Naive B cell (primary cell): ENCODE measurements around the gene CLRN2. TPM values are rescaled to one million over a fixed set of nuclear protein-coding genes. Genes with fewer than 3 reads are reported as not detected.
A peak's percentile ranks its signal among the peaks of the same experiment; 100 is the strongest.
"Not testable (repeated sequence)": the region's sequence is repeated elsewhere in the genome, so short reads cannot be mapped to it uniquely, and the experiment has no call there.

Source experiments
- ATAC-seq, 2 donors: fragments of 150-1000 bp; cut with Tn5 transposase; 2 replicates each; pipeline ENCODE4 v1.10.0; 2021; ENCODE audit warnings: low read depth in 2 of 2, mild to moderate bottlenecking in 2 of 2, moderate library complexity in 2 of 2
- DNase-seq: peaks from one replicate; pipeline ENCODE4 v3.0.0; 2022
- H3K27ac Mint-ChIP-seq, 6 donors: one replicate each; pipeline ENCODE4 v1.8.0; 2020 to 2022; ENCODE audit warnings: mild to moderate bottlenecking in 6 of 6, mixed read lengths in 6 of 6, moderate library complexity in 5 of 6, inconsistent platforms in 2 of 6
- H3K27me3 Mint-ChIP-seq, 3 donors: one replicate each; pipeline ENCODE4 v1.8.0; 2021 to 2022; ENCODE audit warnings: mixed read lengths in 3 of 3, mild to moderate bottlenecking in 1 of 3
- H3K36me3 Mint-ChIP-seq, 2 donors: one replicate each; pipeline ENCODE4 v1.8.0; 2020 to 2022; ENCODE audit warnings: mixed read lengths in 2 of 2, inconsistent platforms in 1 of 2, mild to moderate bottlenecking in 1 of 2
- H3K4me1 Mint-ChIP-seq, 3 donors: one replicate each; pipeline ENCODE4 v1.8.0; 2020 to 2022; ENCODE audit warnings: mixed read lengths in 3 of 3, inconsistent platforms in 1 of 3, mild to moderate bottlenecking in 1 of 3, moderate library complexity in 1 of 3
- H3K4me3 Mint-ChIP-seq, 8 donors: one replicate each; pipeline ENCODE4 v1.8.0; 2020 to 2022; ENCODE audit warnings: mild to moderate bottlenecking in 8 of 8, mixed read lengths in 8 of 8, moderate library complexity in 8 of 8, inconsistent platforms in 2 of 8
- H3K9me3 Mint-ChIP-seq, 7 donors: one replicate each; pipeline ENCODE4 v1.8.0; 2020 to 2022; ENCODE audit warnings: mixed read lengths in 7 of 7, mild to moderate bottlenecking in 5 of 7, inconsistent platforms in 2 of 7, moderate library complexity in 1 of 7
- polyA plus RNA-seq, 6 donors: library from polyadenylated mRNA; unstranded; fragments of 300-500 nt; fragmentation: Illumina TruSeq; gene quantifications; one replicate each; pipeline ENCODE4 v1.2.3, GENCODE V29; 2021; ENCODE audit warnings: low read depth in 6 of 6

CLRN2 gene
- polyA plus RNA-seq, 6 donors from 2014 or later: not detected

GRCh38 chr4:17558941-17559708, 44.2 kb downstream of the CLRN2 start:
- H3K4me3 Mint-ChIP-seq: no peak overlapping the region
- no peak for ATAC-seq
- no peaks in the 10 kb centered on the region for H3K36me3 Mint-ChIP-seq
- H3K27me3 Mint-ChIP-seq: peaks cover 9 to 33% (median 20%) of the 10 kb centered on the region in 3 donors
- H3K9me3 Mint-ChIP-seq: no peaks in the 10 kb centered on the region
- no peaks in the 10 kb centered on the region for H3K4me1 Mint-ChIP-seq
- H3K27ac Mint-ChIP-seq: no peak overlapping the region
- no peak for DNase-seq

GRCh38 chr4:17559709-17560048, 44.7 kb downstream of the CLRN2 start:
- no peak overlapping the region for H3K27ac Mint-ChIP-seq
- DNase-seq (no peak), ATAC-seq (no peak)
- H3K36me3 Mint-ChIP-seq: no peaks in the 10 kb centered on the region
- H3K27me3 Mint-ChIP-seq: peaks cover 7 to 31% (median 17%) of the 10 kb centered on the region in 3 donors
- no peaks in the 10 kb centered on the region for H3K4me1 Mint-ChIP-seq
- no peak overlapping the region for H3K4me3 Mint-ChIP-seq
- no peaks in the 10 kb centered on the region for H3K9me3 Mint-ChIP-seq

- ATAC-seq (no peak), DNase-seq (no peak)
- no peaks in the 10 kb centered on the region for H3K4me1 Mint-ChIP-seq
- no peaks in the 10 kb centered on the region for H3K36me3 Mint-ChIP-seq
- H3K9me3 Mint-ChIP-seq: no peaks in the 10 kb centered on the region
- no peak overlapping the region for H3K4me3 Mint-ChIP-seq
- peaks cover 2 to 27% (median 12%) of the 10 kb centered on the region in 3 donors for H3K27me3 Mint-ChIP-seq
- H3K27ac Mint-ChIP-seq: no peak overlapping the region
Measured at GRCh38 chr4:17560065-17560673, 45.2 kb downstream of the CLRN2 start.

- no peak for ATAC-seq
- Mint-ChIP-seq H3K4me1 (no peaks in the 10 kb centered on the region), H3K4me3 (no peak overlapping the region), H3K9me3 (no peaks in the 10 kb centered on the region), H3K27ac (no peak overlapping the region), H3K36me3 (no peaks in the 10 kb centered on the region), H3K27me3 (peaks cover 0 to 20% (median 5%) of the 10 kb centered on the region in 3 donors)
- DNase-seq: no peak
Measured at GRCh38 chr4:17561195-17561909, 46.4 kb downstream of the CLRN2 start.

GRCh38 chr4:17562157-17562556, 47.2 kb downstream of the CLRN2 start:
- no peaks in the 10 kb centered on the region for H3K9me3 Mint-ChIP-seq
- H3K4me3 Mint-ChIP-seq: no peak overlapping the region
- DNase-seq: no peak
- no peaks in the 10 kb centered on the region for H3K4me1 Mint-ChIP-seq
- H3K27ac Mint-ChIP-seq: no peak overlapping the region
- no peak for ATAC-seq
- H3K27me3 Mint-ChIP-seq: peaks cover 0 to 16% (median 5%) of the 10 kb centered on the region in 3 donors
- H3K36me3 Mint-ChIP-seq: no peaks in the 10 kb centered on the region

- H3K4me1 Mint-ChIP-seq: no peaks in the 10 kb centered on the region
- no peak for DNase-seq
- no peak overlapping the region for H3K4me3 Mint-ChIP-seq
- no peaks in the 10 kb centered on the region for H3K36me3 Mint-ChIP-seq
- peaks cover 0 to 2% (median 0%) of the 10 kb centered on the region in 7 donors for H3K9me3 Mint-ChIP-seq
- no peak overlapping the region for H3K27ac Mint-ChIP-seq
- H3K27me3 Mint-ChIP-seq: peaks cover 0 to 23% (median 0%) of the 10 kb centered on the region in 3 donors
- no peak for ATAC-seq
Measured at GRCh38 chr4:17565846-17566245, 50.9 kb downstream of the CLRN2 start.

- DNase-seq: no peak
- Mint-ChIP-seq H3K9me3 (peaks cover 0 to 2% (median 0%) of the 10 kb centered on the region in 7 donors), H3K4me3 (no peak overlapping the region), H3K4me1 (no peaks in the 10 kb centered on the region), H3K27ac (no peak overlapping the region), H3K36me3 (no peaks in the 10 kb centered on the region), H3K27me3 (peaks cover 0 to 17% (median 0%) of the 10 kb centered on the region in 3 donors)
- no peak for ATAC-seq
Measured at GRCh38 chr4:17567271-17567670, 52.3 kb downstream of the CLRN2 start.

- peak overlapping the region in 1 of 6 donors; percentile 42 for H3K27ac Mint-ChIP-seq
- peaks cover 16 to 24% (median 23%) of the 10 kb centered on the region in 3 donors for H3K4me1 Mint-ChIP-seq
- peak overlapping the region in 3 of 8 donors; percentile 33 to 41 (median 37) for H3K4me3 Mint-ChIP-seq
- H3K36me3 Mint-ChIP-seq: no peaks in the 10 kb centered on the region
- H3K27me3 Mint-ChIP-seq: no peaks in the 10 kb centered on the region
- no peak for ATAC-seq
- no peak for DNase-seq
- H3K9me3 Mint-ChIP-seq: no peaks in the 10 kb centered on the region
Measured at GRCh38 chr4:17574206-17574605, 59.2 kb downstream of the CLRN2 start.

- not testable (repeated sequence) for H3K27ac Mint-ChIP-seq, ATAC-seq, H3K36me3 Mint-ChIP-seq, H3K27me3 Mint-ChIP-seq, DNase-seq, H3K9me3 Mint-ChIP-seq
- Mint-ChIP-seq H3K4me1 (peaks cover 16 to 26% (median 25%) of the 10 kb centered on the region in 3 donors), H3K4me3 (peak overlapping the region in 1 of 8 donors; percentile 70)
Measured at GRCh38 chr4:17575177-17575576, 60.2 kb downstream of the CLRN2 start.

Other genes with a start within 250 kb of the CLRN2 start
- gene QDPR, start 3.1 kb upstream of the CLRN2 start, polyA plus RNA-seq: 10 to 100 TPM in 5 of 6 donors, 1 to 10 TPM in 1; 9.7 to 21.8 (median 13.0) TPM
- 10 to 100 TPM; 33.4 to 54.5 (median 40.6) TPM for gene LAP3, start 62.0 kb downstream of the CLRN2 start, polyA plus RNA-seq
- gene MED28, start 99.5 kb downstream of the CLRN2 start, polyA plus RNA-seq: 10 to 100 TPM; 39.8 to 60.4 (median 48.1) TPM